ENCODE measurements around the gene UQCRC1.

UQCRC1 gene

GRCh38 chr3:48598323-48599076 is 10.9 kb downstream of the UQCRC1 start:
- Histone ChIP-seq H3K79me2 (ENCODE audit: control insufficient read depth, low read length) (no peaks in the 10 kb centered on the region), H3K36me3 (ENCODE audit: control insufficient read depth, low read length) (peaks cover 51% of the 10 kb centered on the region), H3K4me1 (ENCODE audit: control insufficient read depth, low read length) (no peaks in the 10 kb centered on the region), H3K4me3 (ENCODE audit: low read length) (no peak overlapping the region), H3K9me2 (replicated peaks; ENCODE audit: control insufficient read depth, low read length) (no peaks in the 10 kb centered on the region), H3K4me2 (ENCODE audit: low read length) (no peak overlapping the region), H4K20me1 (ENCODE audit: control insufficient read depth, insufficient read depth, low read depth, low read length) (peaks cover 6% of the 10 kb centered on the region; the same call in 1 of the 2 replicates), H3F3A (ENCODE audit: control insufficient read depth, insufficient read depth) (peaks cover 2% of the 10 kb centered on the region; the same call in 1 of the 2 replicates), H3K27ac (ENCODE audit: low read depth, low read length) (no peak overlapping the region), H3K9me3 (ENCODE audit: control insufficient read depth, insufficient read depth, low read length) (no peaks in the 10 kb centered on the region), H3K27me3 (ENCODE audit: control insufficient read depth, low read length) (no peaks in the 10 kb centered on the region)
- TF ChIP-seq EZH2phosphoT487 (IDR thresholded peaks at IDR 0.05; ENCODE audit: borderline replicate concordance, low read length), result no peak
- TF ChIP-seq CTCF (IDR thresholded peaks at IDR 0.05; ENCODE audit: low read depth, low read length, poor library complexity, severe bottlenecking), result no peak

- Histone ChIP-seq H3K4me1 (ENCODE audit: control insufficient read depth, low read length) (no peaks in the 10 kb centered on the region), H3K36me3 (ENCODE audit: control insufficient read depth, low read length) (peaks cover 41% of the 10 kb centered on the region), H3K27me3 (ENCODE audit: control insufficient read depth, low read length) (no peaks in the 10 kb centered on the region), H3K9me2 (replicated peaks; ENCODE audit: control insufficient read depth, low read length) (no peaks in the 10 kb centered on the region), H4K20me1 (ENCODE audit: control insufficient read depth, insufficient read depth, low read depth, low read length) (peaks cover 6% of the 10 kb centered on the region; the same call in 1 of the 2 replicates), H3K27ac (ENCODE audit: low read depth, low read length) (no peak overlapping the region), H3K9me3 (ENCODE audit: control insufficient read depth, insufficient read depth, low read length) (no peaks in the 10 kb centered on the region), H3K4me3 (ENCODE audit: low read length) (no peak overlapping the region), H3K79me2 (ENCODE audit: control insufficient read depth, low read length) (no peaks in the 10 kb centered on the region), H3F3A (ENCODE audit: control insufficient read depth, insufficient read depth) (peaks cover 2% of the 10 kb centered on the region; the same call in 1 of the 2 replicates), H3K4me2 (ENCODE audit: low read length) (no peak overlapping the region)
- TF ChIP-seq CTCF (IDR thresholded peaks at IDR 0.05; ENCODE audit: low read depth, low read length, poor library complexity, severe bottlenecking), result no peak
- TF ChIP-seq EZH2phosphoT487 (IDR thresholded peaks at IDR 0.05; ENCODE audit: borderline replicate concordance, low read length), result no peak
Observed at GRCh38 chr3:48597408-48597800, 12.0 kb downstream of the UQCRC1 start.

GRCh38 chr3:48596676-48597407 is 12.6 kb downstream of the UQCRC1 start:
- H3K9me2 ChIP-seq (replicated peaks; ENCODE audit: control insufficient read depth, low read length), result no peaks in the 10 kb centered on the region
- no peaks in the 10 kb centered on the region for H3K79me2 ChIP-seq (ENCODE audit: control insufficient read depth, low read length)
- peaks cover 2% of the 10 kb centered on the region; the same call in 1 of the 2 replicates for H3F3A ChIP-seq (ENCODE audit: control insufficient read depth, insufficient read depth)
- no peak overlapping the region for H3K4me3 ChIP-seq (ENCODE audit: low read length)
- peaks cover 6% of the 10 kb centered on the region; the same call in 1 of the 2 replicates for H4K20me1 ChIP-seq (ENCODE audit: control insufficient read depth, insufficient read depth, low read depth, low read length)
- peaks cover 41% of the 10 kb centered on the region for H3K36me3 ChIP-seq (ENCODE audit: control insufficient read depth, low read length)
- H3K27me3 ChIP-seq (ENCODE audit: control insufficient read depth, low read length), result no peaks in the 10 kb centered on the region
- H3K4me1 ChIP-seq (ENCODE audit: control insufficient read depth, low read length), result no peaks in the 10 kb centered on the region
- TF ChIP-seq CTCF (IDR thresholded peaks at IDR 0.05; ENCODE audit: low read depth, low read length, poor library complexity, severe bottlenecking), result no peak
- no peak for TF ChIP-seq EZH2phosphoT487 (IDR thresholded peaks at IDR 0.05; ENCODE audit: borderline replicate concordance, low read length)
- H3K9me3 ChIP-seq (ENCODE audit: control insufficient read depth, insufficient read depth, low read length), result no peaks in the 10 kb centered on the region
- no peak overlapping the region for H3K4me2 ChIP-seq (ENCODE audit: low read length)
- no peak overlapping the region for H3K27ac ChIP-seq (ENCODE audit: low read depth, low read length)
